DND-41 (cell line): ENCODE data around the gene OR51B2.

Experiments
- EZH2 ChIP-seq: IDR thresholded peaks from 3 replicates; pipeline ENCODE4 v1.6.1; 2012; ENCODE audit warnings: borderline replicate concordance, low read depth, mild to moderate bottlenecking, moderate library complexity, low read length, inconsistent platforms; ENCODE audit not compliant: severe bottlenecking
- TF ChIP-seq, protein P1 (sequence below): IDR thresholded peaks from 2 replicates; pipeline ENCODE4 v1.5.1; 2012; ENCODE audit warnings: borderline replicate concordance, low read length, moderate library complexity, mild to moderate bottlenecking; ENCODE audit not compliant: poor library complexity, severe bottlenecking; ENCODE audit errors: extremely low read depth

- TF ChIP-seq, protein P1, sequence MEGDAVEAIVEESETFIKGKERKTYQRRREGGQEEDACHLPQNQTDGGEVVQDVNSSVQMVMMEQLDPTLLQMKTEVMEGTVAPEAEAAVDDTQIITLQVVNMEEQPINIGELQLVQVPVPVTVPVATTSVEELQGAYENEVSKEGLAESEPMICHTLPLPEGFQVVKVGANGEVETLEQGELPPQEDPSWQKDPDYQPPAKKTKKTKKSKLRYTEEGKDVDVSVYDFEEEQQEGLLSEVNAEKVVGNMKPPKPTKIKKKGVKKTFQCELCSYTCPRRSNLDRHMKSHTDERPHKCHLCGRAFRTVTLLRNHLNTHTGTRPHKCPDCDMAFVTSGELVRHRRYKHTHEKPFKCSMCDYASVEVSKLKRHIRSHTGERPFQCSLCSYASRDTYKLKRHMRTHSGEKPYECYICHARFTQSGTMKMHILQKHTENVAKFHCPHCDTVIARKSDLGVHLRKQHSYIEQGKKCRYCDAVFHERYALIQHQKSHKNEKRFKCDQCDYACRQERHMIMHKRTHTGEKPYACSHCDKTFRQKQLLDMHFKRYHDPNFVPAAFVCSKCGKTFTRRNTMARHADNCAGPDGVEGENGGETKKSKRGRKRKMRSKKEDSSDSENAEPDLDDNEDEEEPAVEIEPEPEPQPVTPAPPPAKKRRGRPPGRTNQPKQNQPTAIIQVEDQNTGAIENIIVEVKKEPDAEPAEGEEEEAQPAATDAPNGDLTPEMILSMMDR, result no peak
- no peak for TF ChIP-seq EZH2
Observed at GRCh38 chr11:5307256-5308019, 16.7 kb downstream of the OR51B2 start.
